Measurements from ENCODE around the gene UBE2G2.

UBE2G2 gene

DNA sequence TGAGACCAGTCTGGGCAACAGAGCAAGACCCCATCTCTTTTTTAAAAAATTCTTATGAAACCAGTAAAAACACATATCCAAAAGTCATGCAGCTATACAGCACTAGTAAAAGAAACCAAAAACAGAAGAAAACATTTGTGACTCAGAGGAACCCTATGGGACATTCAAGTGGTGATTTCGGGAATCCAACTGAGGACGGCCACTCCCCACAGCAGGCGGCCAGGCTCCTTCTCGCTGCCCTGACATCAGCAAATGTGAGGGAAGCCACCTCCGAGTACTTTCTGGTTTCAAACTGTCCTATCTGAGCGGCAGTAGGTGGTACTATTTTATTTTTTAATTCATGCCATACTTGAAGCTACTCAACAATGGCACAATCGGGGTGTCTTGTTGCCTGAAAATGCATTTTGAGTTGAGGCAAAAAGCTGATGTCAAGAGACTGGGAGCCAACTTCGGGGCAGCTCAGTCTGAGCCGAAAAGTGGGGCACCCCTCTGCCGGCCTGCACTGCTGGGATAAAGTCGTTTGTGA is 12.9 kb upstream of the UBE2G2 start:
- DNase-seq: no peak

DNA sequence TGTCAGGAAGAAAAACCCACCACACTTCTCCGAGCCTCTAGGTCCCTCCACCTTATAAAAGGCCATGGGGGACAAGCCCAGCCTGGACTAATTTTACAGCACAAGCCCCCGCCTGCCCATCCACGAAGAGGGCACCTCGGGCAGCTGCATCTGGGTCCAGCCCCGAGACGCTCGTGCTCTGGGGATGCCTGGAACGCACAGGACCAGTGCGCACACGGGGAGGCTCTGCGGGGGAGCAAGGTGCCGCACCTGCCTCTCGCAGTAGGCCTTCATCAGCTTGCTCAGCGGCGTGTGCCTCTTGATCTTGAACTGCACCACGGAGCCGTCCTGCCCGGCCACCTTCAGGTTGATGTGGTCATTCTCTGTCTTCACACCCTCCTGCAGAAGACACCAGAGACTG is 12.1 kb upstream of the UBE2G2 start:
- DNase-seq: no peak

DNA sequence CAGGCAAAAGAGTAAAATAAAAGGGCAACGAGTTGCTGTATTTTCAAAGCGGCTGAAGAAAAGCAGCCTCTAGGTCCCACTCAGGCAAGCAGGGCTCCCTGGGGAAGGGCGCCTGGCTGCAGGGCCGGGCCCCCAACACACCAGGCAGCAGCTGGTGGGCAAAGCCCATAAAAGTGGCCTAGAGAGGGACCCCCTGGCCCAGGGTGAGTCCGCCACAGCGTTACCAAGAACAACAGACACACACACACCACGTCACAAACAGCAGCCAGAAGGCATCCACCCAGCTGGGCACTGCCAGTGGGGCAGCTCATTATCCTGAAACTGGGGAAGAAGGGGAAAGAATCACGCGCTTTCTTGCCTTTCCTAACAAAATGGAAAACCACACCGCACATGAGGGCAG is 11.5 kb upstream of the UBE2G2 start:
- no peak for DNase-seq

DNA sequence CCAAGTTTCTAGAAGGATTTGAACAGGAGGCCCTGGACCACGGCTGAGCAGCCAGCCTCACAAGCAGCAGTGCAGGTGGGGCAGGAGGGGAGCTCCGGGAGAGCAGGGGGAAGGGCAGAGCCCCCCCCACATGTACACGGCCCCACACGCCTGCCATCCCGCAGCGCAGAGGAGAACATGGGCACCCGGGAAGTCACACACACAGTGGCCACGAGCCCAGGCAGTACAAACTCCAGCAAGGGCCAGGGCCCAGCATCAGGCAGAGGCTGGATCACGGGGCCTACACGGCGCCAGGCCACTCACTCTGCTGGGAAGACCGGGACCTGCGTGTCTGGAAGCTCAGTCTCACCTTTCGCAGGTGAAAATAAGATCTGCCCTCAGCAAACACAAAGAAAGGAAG is 11.0 kb upstream of the UBE2G2 start:
- DNase-seq: no peak

DNA sequence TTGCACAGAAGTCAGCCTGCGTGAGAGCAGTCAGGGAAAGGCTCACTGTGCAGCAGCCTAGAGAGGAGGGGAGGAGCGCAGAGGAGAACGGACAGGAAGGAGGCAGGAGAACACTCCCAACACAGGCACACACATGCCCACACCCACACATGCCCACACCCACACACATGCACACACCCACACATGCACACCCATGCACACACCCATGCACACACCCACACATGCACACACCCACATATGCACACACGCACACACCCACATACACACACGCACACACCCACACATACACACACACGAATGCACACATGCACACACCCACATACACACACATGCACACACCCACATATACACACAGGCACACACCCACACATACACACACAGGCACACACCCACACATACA is 9.2 kb upstream of the UBE2G2 start:
- no peak for DNase-seq

DNA sequence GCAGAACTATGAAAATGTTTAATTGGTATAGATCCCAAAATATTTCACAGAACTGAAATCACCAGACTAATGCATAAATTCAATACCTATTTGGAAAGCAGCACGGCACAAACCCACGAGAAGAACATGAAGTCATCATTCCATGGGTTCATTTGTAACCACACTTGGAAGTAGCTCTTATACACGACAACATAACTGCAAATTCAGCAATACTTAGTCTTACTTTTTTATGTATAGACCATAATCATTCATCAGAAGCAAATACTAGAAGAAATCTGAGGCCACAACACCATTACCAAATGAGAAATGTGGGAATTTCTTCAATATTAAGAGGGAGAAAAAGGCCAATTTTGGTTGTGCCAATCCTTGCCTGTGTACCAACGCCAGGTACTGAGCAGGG is 4.2 kb upstream of the UBE2G2 start:
- no peak for DNase-seq

DNA sequence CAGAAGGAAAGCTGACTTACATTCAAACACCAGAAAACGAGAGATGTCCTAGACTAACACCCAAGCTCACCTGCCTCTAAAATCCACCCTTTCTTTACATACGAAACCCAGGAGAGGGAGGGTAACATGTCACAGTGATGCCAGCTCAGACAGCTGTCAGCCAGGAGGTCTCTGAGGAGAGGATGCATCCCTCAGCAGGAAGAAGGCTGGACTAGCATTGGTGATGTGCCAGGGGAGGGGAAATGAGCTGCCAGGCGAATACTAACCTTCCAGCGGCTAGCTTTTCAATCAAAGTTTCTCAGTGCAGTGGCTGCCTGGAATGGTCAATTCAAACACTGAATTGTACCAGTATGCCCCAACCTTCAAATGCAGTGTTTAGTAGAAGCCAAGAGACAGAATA is 3.6 kb upstream of the UBE2G2 start:
- DNase-seq: no peak

DNA sequence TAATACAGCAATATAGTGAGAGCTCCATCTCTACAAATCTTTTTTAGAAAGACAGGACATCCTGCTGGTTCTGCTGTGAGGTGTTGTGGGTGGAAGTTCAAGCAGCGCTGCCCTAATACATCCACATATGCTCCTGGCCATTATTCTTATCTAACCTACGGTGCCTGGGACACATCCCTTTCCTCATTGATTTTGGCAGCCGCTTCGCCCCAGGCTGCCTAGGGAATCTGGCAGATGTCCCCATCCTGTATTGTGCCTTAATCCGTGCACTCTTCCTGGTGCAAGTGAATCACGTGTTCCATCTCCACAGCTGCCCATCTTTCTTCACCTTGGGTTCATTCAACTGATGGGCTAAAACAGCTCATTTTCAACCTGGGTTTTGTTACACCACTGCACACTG is 3.1 kb upstream of the UBE2G2 start:
- peak; percentile 90 for DNase-seq

DNA sequence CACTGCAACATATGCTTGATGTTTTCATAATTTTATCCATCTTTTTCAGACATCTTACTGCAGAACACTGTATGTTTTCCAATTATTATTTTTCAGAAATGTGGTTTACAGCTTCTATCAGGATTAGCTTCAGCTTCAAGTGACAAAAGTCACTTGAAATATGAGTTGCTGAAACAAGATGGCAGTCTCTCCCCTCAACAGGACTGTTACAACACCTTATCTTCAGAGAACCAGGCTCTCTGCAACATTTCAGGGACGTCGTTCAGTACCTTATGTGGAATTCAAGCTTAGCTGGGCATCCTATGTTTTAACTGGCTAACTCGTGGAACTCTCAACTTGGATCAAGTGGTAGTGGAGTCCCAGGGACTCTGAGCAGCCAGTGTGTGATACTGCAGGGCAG is 2.0 kb upstream of the UBE2G2 start:
- DNase-seq: no peak

DNA sequence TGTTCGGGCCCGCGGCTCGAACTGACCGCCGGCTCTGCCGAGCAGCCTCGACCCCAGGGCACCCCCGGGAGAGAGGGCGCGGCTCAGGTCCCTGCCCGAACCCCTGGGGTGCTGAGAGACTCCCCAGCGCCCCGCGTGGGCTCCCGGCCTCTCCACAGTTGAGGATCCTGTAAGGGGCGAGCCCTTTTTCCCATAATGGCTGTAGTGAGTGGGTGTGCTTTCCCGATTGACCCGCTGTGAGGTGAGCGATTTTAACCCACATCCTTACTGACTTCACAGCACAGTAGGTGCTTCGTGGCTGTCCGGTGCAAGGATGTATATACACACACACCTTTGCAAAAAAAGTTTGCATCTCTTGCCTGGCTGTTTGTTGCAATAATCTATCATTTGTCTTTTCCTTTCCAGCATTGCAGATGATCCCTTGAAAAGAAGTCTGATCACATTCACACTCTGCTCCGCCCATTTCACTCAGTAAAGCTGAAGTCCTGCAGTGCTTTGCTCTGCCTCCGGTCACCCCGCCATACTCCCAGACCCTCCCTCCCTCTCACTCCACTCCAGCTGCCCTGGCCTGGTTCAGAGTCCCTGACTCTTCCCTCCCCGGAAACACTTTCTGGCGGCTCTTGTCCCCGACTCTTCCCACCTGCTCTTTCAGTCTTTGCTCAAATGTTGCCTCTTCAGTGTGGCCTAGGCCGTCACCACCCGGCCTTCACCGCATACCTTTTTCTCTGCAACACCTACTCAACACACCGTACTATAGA is 955 bp upstream of the UBE2G2 start:
- DNase-seq: no peak

DNA sequence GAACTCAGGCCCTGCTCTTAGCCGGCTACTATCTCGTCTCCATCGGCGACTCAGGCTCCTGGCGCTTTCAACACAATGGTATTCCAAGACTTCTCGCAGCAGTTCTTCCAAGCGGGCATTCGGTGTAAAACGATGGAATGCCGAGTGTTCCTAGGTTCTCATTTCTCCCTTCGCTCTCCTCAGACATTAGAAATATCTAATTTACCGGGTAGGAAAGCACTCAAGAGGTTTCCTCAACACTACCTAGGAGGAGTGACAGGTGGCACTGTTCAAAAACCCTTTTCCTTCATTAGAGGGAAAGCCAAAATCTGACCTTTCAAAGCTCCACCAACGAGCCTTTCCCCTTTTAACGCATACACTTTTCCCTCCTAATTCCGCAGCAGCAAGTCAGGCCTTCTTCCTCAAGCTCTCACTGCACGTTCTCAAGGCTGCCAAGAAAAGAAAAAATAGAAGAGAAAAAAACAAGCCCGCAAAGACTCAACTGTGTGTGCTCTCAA is 601 bp downstream of the UBE2G2 start:
- DNase-seq: no peak

DNA sequence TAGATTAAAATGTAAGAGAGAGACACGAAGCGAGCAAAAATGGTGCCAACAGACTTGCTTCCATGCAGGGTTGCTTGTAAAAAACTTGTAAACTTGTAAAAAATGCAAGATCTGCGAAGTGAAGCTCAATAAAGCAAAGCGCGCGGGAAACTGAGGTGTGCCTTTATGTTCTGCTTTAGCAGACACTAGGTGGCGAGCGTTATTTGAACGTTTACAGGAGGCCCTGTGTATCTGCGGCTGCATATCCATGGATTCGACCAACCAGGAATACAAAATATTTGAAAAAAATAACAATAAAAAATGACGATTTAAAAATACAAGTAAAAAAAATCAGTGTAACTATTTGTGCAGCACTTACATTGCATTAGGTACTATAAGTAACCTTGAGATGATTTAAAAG is 1.5 kb downstream of the UBE2G2 start:
- no peak for DNase-seq

DNA sequence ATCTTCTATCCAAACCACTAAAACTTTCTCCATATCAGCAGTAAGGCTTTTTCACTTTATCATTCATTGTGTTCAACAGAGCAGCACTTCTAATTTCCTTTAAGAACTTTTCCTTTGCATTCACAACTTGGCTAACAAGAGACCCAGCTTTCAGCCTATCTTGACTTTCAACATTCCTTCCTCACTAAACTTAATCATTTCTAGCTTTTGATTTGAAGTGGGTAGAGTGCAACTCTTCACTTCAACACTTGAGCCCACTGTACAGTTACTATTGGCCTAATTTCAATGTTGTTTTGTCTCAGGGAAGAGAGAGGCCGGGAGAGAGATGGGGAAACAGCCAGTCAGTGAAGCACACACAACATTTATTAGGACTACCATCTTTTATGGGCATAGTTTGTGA is 2.0 kb downstream of the UBE2G2 start:
- DNase-seq: no peak

DNA sequence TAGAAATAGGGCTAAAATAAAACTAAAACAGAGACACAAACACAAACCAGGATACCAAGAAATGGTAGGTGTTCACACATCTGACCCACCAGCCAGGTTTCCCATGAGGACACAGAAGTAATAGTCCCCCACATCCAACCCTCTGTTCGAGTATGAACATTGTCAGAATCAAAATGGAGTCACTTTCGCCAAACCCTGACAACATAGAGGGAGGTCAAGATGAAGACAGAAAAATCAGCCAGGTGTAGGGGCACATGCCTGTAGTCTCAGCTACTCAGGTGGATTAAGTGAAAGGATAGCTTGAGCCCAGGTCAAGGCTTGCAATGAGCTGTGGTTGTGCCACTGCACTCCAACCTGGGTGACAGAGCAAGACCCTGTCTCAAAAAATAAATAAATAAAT is 3.8 kb downstream of the UBE2G2 start:
- no peak for DNase-seq

DNA sequence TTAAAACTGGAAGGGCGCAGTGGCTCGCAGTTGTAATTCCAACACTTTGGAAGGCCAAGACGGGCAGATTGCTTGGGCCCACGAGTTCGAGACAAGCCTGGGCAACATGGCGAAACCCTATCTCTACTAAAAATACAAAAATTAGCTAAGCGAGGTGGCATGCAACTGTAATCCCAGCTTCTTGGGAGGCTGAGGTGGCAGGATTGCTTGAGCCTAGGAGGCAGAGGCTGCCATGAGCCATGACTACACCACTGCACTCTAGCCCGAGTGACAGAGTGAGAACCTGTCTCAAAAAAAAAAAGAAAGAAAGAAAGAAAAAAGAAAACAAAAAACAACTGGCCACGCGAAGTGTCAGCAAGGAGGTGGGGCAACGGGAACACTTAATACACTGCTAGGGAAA is 6.3 kb downstream of the UBE2G2 start:
- DNase-seq: no peak

DNA sequence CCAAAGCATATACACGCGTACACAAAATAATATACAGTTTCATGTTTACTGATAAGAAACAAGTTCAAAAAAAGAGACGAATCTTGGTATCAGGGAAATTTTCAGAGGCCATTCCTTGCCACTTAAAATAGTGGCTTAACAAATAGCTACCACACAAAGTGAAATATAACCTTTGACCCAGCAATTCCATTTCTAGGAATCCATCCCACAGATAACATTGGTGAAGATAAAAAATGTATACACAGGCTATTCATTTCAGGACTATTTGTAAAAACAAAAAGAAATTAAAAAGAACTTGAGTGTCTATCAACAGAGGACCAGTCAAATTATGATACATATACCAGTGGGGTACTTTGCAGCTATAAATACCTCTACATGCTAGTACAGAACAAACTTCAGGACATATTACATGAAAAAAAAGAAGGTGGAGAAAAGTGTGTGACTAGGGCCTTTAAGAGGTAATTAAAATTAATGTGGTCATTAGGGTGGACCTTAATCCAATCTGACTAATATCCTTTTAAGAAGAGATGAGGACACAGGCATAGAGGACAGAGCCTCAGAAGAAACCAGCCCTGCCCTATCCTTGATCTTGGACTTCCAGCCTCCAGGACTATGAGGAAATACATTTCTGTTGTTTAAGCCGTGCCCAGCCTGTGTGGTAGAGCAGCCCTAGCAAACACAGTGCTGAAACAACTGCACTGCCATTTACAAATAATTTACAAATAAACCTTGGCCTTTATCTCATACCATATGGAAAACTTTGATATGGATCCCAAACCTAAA is 7.8 kb downstream of the UBE2G2 start:
- no peak for DNase-seq

DNA sequence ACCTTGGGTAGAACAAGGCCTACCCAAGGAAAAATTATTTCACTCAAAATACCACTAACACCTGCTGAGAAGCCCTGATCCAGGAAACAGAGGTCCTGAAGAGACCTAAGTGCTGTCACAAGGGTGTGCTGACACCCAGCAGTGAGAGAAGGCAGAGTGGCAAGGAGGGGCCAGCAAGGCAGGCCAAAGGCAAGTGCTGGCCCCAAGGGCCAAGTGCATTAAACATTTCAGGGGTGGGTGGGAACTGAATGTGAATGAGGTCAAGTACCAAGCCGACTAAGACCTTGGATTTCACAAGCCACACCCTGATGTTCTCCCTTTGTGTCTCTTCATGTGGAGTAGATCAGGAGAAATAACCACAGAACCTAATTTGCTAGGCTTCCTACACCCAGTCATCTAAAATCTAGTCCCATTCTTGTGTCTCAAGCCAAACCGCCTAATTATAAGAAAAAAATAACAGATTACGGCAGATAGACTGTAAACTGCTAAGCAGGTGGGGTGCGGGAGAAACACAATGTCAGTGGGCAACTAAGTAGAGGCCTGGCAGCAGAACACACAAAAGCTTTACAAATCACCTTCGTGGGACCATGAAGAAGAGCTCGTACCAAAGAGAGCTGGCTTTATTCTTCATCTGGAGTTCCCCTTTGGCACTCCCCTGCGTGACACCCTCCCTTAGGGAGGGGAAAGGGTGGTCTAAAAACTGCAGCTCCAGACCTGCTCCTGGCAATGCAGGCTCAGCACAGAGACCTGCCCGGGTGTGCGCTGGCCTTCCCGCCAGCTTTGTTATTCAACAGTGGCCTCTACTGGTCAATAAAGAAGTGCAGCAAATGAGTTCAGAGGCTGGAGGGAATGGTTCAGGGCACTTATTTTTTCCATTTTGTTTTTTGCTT is 8.7 kb downstream of the UBE2G2 start:
- no peak for DNase-seq

DNA sequence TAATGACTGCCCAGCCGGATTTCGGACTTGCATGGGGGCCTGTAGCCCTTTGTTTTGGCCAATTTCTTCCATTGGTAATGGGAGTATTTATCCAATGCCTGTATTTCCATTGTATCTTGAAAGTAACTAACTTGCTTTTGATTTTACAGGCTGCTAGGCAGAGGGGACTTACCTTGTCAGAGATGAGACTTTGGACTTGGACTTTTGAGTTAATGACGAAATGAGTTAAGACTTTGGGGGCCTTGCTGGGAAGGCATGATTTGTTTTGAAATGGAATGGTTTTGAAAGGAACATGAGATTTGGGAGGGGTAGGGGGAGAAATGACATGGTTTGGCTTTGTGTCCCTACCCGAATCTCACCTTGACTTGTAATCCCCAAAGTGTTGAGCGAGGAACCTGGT is 9.6 kb downstream of the UBE2G2 start:
- no peak for DNase-seq

DNA sequence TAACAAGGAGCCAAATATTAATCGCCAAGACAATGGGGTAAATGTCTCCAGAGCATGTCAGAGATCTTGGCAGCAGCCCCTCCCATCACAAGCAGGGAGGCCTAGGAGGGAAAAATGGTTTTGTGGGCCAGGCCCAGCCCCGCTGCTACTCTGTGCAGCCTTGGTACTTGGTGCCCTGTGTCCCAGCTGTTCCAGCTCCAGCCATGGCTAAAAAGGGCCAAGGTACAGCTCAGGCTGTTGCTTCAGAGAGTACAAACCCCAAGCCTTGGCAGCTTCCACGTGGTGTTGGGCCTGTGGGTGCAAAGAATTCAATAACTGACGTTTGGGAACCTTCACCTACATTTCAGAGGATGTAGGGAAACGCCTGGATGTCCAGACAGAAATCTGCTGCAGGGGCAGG is 10.4 kb downstream of the UBE2G2 start:
- DNase-seq: no peak

DNA sequence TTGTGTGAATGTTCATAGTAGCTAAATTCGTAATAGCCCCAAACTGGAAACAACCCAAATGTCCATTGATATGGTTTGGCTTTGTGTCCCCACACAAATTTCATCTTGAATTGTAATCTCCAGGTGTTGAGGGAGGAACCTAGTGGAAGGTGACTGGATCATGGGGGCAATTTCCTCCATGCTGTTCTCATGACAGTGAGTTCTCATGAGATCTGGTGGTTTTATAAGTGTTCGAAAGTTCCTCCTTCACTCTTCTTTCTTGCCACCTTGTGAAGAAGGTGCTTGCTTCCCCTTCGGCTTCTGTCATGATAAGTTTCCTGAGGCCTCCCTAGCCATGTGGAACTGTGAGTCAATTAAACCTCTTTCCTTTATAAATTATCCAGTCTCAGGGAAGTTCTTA is 11.3 kb downstream of the UBE2G2 start:
- DNase-seq: no peak

DNA sequence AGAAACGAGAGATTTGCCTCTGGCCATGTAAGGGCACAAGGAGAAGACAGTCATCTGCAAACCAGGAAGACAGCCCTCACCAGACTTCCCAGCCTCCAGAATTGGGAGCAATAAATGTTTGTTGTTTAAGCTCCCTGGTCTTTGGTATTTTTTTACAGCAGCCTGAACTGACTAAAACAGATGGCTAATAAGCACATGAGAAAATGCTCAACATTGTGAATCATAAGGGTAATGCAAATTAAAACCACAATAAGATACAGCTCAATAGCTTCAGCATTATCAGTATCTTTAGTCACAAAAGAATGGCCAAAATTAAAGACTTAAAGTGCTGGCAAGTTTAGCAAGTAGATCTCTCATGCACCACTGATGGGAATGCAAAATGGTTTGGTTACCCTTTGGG is 11.7 kb downstream of the UBE2G2 start:
- DNase-seq: no peak

DNA sequence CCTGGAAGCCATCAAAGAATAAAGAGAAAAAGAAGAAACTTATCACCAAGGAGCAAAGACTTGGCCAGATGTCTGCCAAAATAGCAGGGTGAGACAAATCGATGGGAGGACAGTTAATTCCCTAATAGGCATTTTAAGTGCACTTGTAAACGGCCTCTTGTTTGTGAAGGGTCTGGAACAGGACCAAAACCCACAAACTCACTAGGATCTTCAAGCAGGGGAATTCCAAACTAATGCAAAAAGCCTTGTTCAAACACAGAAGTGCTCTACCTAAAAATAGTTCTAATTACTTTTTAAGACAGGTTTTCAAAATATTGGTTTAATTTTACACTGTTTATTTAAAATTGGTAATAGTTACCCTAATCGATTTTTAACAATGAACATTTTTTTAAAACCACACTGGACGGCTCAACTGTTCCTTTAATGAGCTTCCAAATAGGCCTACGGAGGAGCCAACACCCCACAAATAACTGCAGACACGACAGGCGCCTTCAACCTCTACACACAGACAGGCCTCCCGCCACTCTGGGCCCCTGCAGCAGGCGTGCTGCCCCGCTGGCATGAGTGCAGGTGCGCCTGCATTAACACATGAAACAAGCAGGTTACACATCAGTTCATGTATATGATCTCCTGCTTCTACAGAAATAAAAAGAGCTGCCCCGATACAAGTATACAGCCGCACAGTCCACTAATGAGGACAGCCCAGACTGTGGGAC is 15.8 kb downstream of the UBE2G2 start:
- DNase-seq: peak; percentile 77

DNA sequence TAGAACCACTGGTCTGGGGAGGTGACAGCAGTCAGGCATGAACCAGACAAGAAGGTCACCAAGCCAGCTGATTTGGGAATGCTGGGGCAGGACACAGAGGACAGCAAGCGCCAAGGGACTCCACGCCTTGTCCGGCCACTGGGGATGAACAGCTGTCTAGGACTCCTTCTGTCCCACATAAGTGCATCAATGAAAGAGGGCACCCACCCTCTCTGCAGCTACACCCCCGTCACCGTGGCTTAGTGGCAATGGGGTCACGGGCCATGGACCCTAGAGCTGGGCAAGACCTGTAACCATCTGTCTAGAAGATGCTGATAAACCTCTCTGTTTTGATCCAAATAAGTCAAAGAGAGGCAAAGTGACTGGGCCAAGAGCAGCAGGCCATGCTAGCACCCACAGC is 16.8 kb downstream of the UBE2G2 start:
- DNase-seq: no peak
